Activated B cell treated with CpG ODN at 0.5 μM for 24 hours (primary cell): ENCODE data around the gene MAN1A2. TPM values are rescaled to one million over a fixed set of nuclear protein-coding genes. Genes with fewer than 3 reads are reported as not detected.

ENCODE experiments used
- total RNA-seq: library from RNA; stranded (reverse); gene quantifications from 2 replicates; pipeline ENCODE4 v1.2.3, GENCODE V29; 2022

Gene MAN1A2
- total RNA-seq, 1 donor from 2014 or later, result 46.0 TPM

Other genes starting within 250 kb of the MAN1A2 start
- gene TRIM45, start 245.7 kb upstream of the MAN1A2 start, total RNA-seq, result 0.76 and 1.5 TPM in 2 replicates
- not detected in 2 replicates for gene VTCN1, start 156.5 kb upstream of the MAN1A2 start, total RNA-seq
- gene TENT5C, start 238.6 kb downstream of the MAN1A2 start, total RNA-seq, result 56.2 and 59.3 TPM in 2 replicates